ENCODE data around the gene ZC3H4.

ZC3H4 gene

GRCh38 chr19:47073574-47073973 lies 40.0 kb downstream of the ZC3H4 start:
- TF ChIP-seq CTCF (conservative IDR thresholded peaks at IDR 0.05; ENCODE audit: low read depth, low read length) = no peak
- DNase-seq (ENCODE audit: low read depth) = no peak
- H3K4me3 ChIP-seq (ENCODE audit: low read depth, low read length) = no peak overlapping the region

GRCh38 chr19:47072323-47072722 lies 41.3 kb downstream of the ZC3H4 start:
- TF ChIP-seq CTCF (conservative IDR thresholded peaks at IDR 0.05; ENCODE audit: low read depth, low read length) = no peak
- no peak overlapping the region for H3K4me3 ChIP-seq (ENCODE audit: low read depth, low read length)
- no peak for DNase-seq (ENCODE audit: low read depth)

- DNase-seq (ENCODE audit: low read depth) = no peak
- TF ChIP-seq CTCF (conservative IDR thresholded peaks at IDR 0.05; ENCODE audit: low read depth, low read length) = no peak
- H3K4me3 ChIP-seq (ENCODE audit: low read depth, low read length) = no peak overlapping the region
These were observed 41.8 kb downstream of the ZC3H4 start for GRCh38 chr19:47071731-47072130.

- TF ChIP-seq CTCF (conservative IDR thresholded peaks at IDR 0.05; ENCODE audit: low read depth, low read length) = no peak
- DNase-seq (ENCODE audit: low read depth) = no peak
- no peak overlapping the region for H3K4me3 ChIP-seq (ENCODE audit: low read depth, low read length)
These were observed 42.8 kb downstream of the ZC3H4 start for GRCh38 chr19:47070756-47071155.

GRCh38 chr19:47069795-47070194 lies 43.8 kb downstream of the ZC3H4 start:
- no peak for DNase-seq (ENCODE audit: low read depth)
- TF ChIP-seq CTCF (conservative IDR thresholded peaks at IDR 0.05; ENCODE audit: low read depth, low read length) = no peak
- no peak overlapping the region for H3K4me3 ChIP-seq (ENCODE audit: low read depth, low read length)

GRCh38 chr19:47068876-47069406 lies 44.6 kb downstream of the ZC3H4 start:
- no peak for TF ChIP-seq CTCF (conservative IDR thresholded peaks at IDR 0.05; ENCODE audit: low read depth, low read length)
- DNase-seq (ENCODE audit: low read depth) = no peak
- H3K4me3 ChIP-seq (ENCODE audit: low read depth, low read length) = no peak overlapping the region

GRCh38 chr19:47068246-47068645 lies 45.3 kb downstream of the ZC3H4 start:
- no peak for TF ChIP-seq CTCF (conservative IDR thresholded peaks at IDR 0.05; ENCODE audit: low read depth, low read length)
- DNase-seq (ENCODE audit: low read depth) = no peak
- no peak overlapping the region for H3K4me3 ChIP-seq (ENCODE audit: low read depth, low read length)
